Endothelial cell of umbilical vein (primary cell): ENCODE results near the gene CORO2B. TPM values are rescaled to one million over a fixed set of nuclear protein-coding genes. Genes with fewer than 3 reads are reported as not detected.

Experiments
- BruUV-seq: library from RNA; stranded (reverse); fragments of 400-500 nt; replicated peaks from 2 replicates; lab custom pipeline; 2021; lab: Mats Ljungman, UMichigan
- CTCF ChIA-PET: fragments of 300-600, 350-600 bp; sonication (Branson Sonifier 250); formaldehyde crosslinking; loops from one replicate; lab custom pipeline; 2021; ENCODE audit warnings: antibody characterized with exemption, inconsistent platforms; lab: Charles Lee
- POLR2A ChIA-PET: fragments of 300-600, 350-600 bp; sonication (Branson Sonifier 250); formaldehyde crosslinking; loops from one replicate; lab custom pipeline; 2021; ENCODE audit warnings: antibody characterized with exemption, inconsistent platforms; lab: Charles Lee
- DNase-seq: peaks from one replicate; pipeline ENCODE4 v3.0.0-alpha.2; 2011; ENCODE audit warnings: low read depth, low spot score
- FAIRE-seq: peaks from 2 replicates; lab custom pipeline; 2011; peaks lifted over from hg19 to GRCh38; lab: Jason Lieb, UNC
- H2AFZ ChIP-seq: 2 replicates; pipeline ENCODE4 v1.6.0; 2012; ENCODE audit warnings: low read depth, low read length, control low read depth, inconsistent platforms
- H3K27ac ChIP-seq: 2 replicates; pipeline ENCODE4 v1.5.1; 2011; ENCODE audit warnings: low read depth, mild to moderate bottlenecking, control low read depth, low read length, moderate library complexity; ENCODE audit not compliant: insufficient read depth
- H3K27me3 ChIP-seq, 2 experiments: 2 replicates each; pipeline versions ENCODE4 v1.6.0 to v1.6.1; 2011; ENCODE audit warnings: low read length in 2 of 2, mixed read lengths in 1 of 2; ENCODE audit not compliant: control insufficient read depth in 2 of 2, insufficient read depth in 2 of 2
- H3K36me3 ChIP-seq, 2 experiments: 2 replicates in 1 of 2; 3 replicates in 1 of 2; pipeline ENCODE4 v1.5.1; 2011; ENCODE audit warnings: low read length in 2 of 2, mild to moderate bottlenecking in 1 of 2, moderate library complexity in 1 of 2; ENCODE audit not compliant: control insufficient read depth in 2 of 2, insufficient read depth in 2 of 2; ENCODE audit errors: extremely low read depth in 1 of 2
- H3K4me1 ChIP-seq: 3 replicates; pipeline ENCODE4 v1.5.1; 2011; ENCODE audit warnings: mild to moderate bottlenecking, low read length; ENCODE audit not compliant: control insufficient read depth, insufficient read depth; ENCODE audit errors: extremely low read depth
- H3K4me2 ChIP-seq: 2 replicates; pipeline ENCODE4 v1.6.1; 2011; ENCODE audit warnings: low read length, control low read depth, mixed read lengths; ENCODE audit not compliant: insufficient read depth
- H3K4me3 ChIP-seq, 3 experiments: fragments of 200-600 bp in 1 of 3; sonication (generic), shearing (Covaris generic) in 1 of 3; replicated peaks in 1 of 3; 2 replicates each; pipeline ENCODE4 v1.5.1; 2011 to 2016; ENCODE audit warnings: control low read depth in 3 of 3, low read length in 3 of 3, mild to moderate bottlenecking in 2 of 3, inconsistent platforms in 1 of 3, low read depth in 1 of 3, moderate library complexity in 1 of 3; ENCODE audit not compliant: insufficient read depth in 1 of 3
- H3K79me2 ChIP-seq: 2 replicates; pipeline ENCODE4 v1.6.0; 2012; ENCODE audit warnings: low read length, inconsistent platforms; ENCODE audit not compliant: control insufficient read depth, insufficient read depth
- H3K9ac ChIP-seq: replicated peaks from 2 replicates; pipeline ENCODE3; 2011; ENCODE audit warnings: low read length, control low read depth; ENCODE audit not compliant: insufficient read depth; ENCODE audit errors: extremely low read depth
- H3K9me1 ChIP-seq: replicated peaks from 3 replicates; pipeline ENCODE4 v1.6.0; 2011; ENCODE audit warnings: mild to moderate bottlenecking, low read length; ENCODE audit not compliant: control insufficient read depth, insufficient read depth; ENCODE audit errors: extremely low read depth
- H3K9me3 ChIP-seq: replicated peaks from 2 replicates; pipeline ENCODE4 v1.5.1; 2012; ENCODE audit warnings: low read length, inconsistent platforms; ENCODE audit not compliant: control insufficient read depth, insufficient read depth
- H4K20me1 ChIP-seq: replicated peaks from 2 replicates; pipeline ENCODE3; 2011; ENCODE audit warnings: mild to moderate bottlenecking, low read length; ENCODE audit not compliant: control insufficient read depth, insufficient read depth; ENCODE audit errors: extremely low read depth
- CTCF ChIP-seq, 2 donors: IDR thresholded peaks; 1 replicate in 1 of 2; 2 replicates in 1 of 2; pipeline ENCODE4 v1.5.1; 2011; ENCODE audit warnings: low read length in 2 of 2, mild to moderate bottlenecking in 2 of 2, moderate library complexity in 2 of 2, control low read depth in 1 of 2, inconsistent platforms in 1 of 2, low read depth in 1 of 2; ENCODE audit not compliant: insufficient read depth in 1 of 2; ENCODE audit errors: extremely low read depth in 1 of 2
- EZH2 ChIP-seq: IDR thresholded peaks from 2 replicates; pipeline ENCODE4 v1.6.1; 2012; ENCODE audit warnings: borderline replicate concordance, low read depth, mild to moderate bottlenecking, moderate library complexity, low read length, inconsistent platforms; ENCODE audit not compliant: severe bottlenecking
- FOS ChIP-seq: IDR thresholded peaks from 2 replicates; pipeline ENCODE4 v1.6.1; 2011; ENCODE audit warnings: mild to moderate bottlenecking, low read length, moderate library complexity, borderline replicate concordance; ENCODE audit not compliant: insufficient read depth
- GATA2 ChIP-seq: IDR thresholded peaks from 2 replicates; pipeline ENCODE4 v1.7.0; 2011; ENCODE audit warnings: low read depth, mild to moderate bottlenecking, moderate library complexity, mixed read lengths, low read length; ENCODE audit not compliant: insufficient read length, insufficient read depth
- JUN ChIP-seq: IDR thresholded peaks from 2 replicates; pipeline ENCODE4 v1.6.1; 2011; ENCODE audit warnings: borderline replicate concordance, low read depth; ENCODE audit not compliant: insufficient read length, insufficient read depth
- MAX ChIP-seq: IDR thresholded peaks from 2 replicates; pipeline ENCODE4 v1.6.1; 2011; ENCODE audit not compliant: insufficient read depth, insufficient read length
- MYC ChIP-seq: IDR thresholded peaks from one replicate; pipeline ENCODE4 v1.6.1; 2011; ENCODE audit warnings: mild to moderate bottlenecking, low read depth, low read length
- POLR2A ChIP-seq: IDR thresholded peaks from 2 replicates; pipeline ENCODE4 v1.6.1; 2012; ENCODE audit warnings: low read depth, mild to moderate bottlenecking, control low read depth, low read length
- POLR2AphosphoS5 ChIP-seq: IDR thresholded peaks from 2 replicates; pipeline ENCODE4 v1.6.1; 2012; ENCODE audit warnings: low read depth, mild to moderate bottlenecking, control low read depth, low read length, moderate library complexity; ENCODE audit not compliant: insufficient read depth
- dilution Hi-C: fragments of 300-500 bp; cut with MboI; formaldehyde crosslinking; loops from one replicate; pipeline ENCODE4 v1.15.0; 2019; ENCODE audit warnings: low sequenced_read_pairs; ENCODE audit not compliant: extremely low pct_ligation_motif_present
- intact Hi-C: fragments of 100-400 bp; cut with micrococcal nuclease; formaldehyde crosslinking; loops from one replicate; pipeline ENCODE4 v1.10.0; 2022
- polyA plus RNA-seq, 4 experiments: library from polyadenylated mRNA; depleted of rRNA in 3 of 4; stranded (reverse) in 3 of 4; unstranded in 1 of 4; fragments of >200 nt; gene quantifications; 2 replicates each; pipeline versions ENCODE4 v1.2.1 to v1.2.3, GENCODE V29; 2011 to 2012; ENCODE audit warnings: missing spikeins in 1 of 4
- total RNA-seq: library from RNA; stranded (reverse); gene quantifications from 2 replicates; pipeline ENCODE4 v1.2.3, GENCODE V29; 2021

The CORO2B gene
- total and polyA plus RNA-seq, 2 donors (not counting 3 experiments of a cell fraction or from before 2014, with no cell fraction given): 2.4 to 3.7 TPM

GRCh38 chr15:68615301-68615700 is 36.5 kb downstream of the CORO2B start:
- peaks cover 24% of the 10 kb centered on the region for H3K4me1 ChIP-seq
- H3K27me3 ChIP-seq: peaks cover 0 to 2% of the 10 kb centered on the region in 2 experiments
- no peaks in the 10 kb centered on the region for H3K9me1 ChIP-seq
- ChIA-PET CTCF (interaction anchor here (1.2 to 1.6 kb wide), 2 partner anchors 16 to 20 kb away, joined by 3 to 4 read pairs; no protein-coding TSS in a partner anchor), POLR2A (no interaction called here)
- H3K4me3 ChIP-seq: no peak overlapping the region
- DNase-seq (no peak), FAIRE-seq (no peak)
- no peaks in the 10 kb centered on the region for H3K9me3 ChIP-seq
- H4K20me1 ChIP-seq: no peaks in the 10 kb centered on the region
- no peak for TF ChIP-seq GATA2
- TF ChIP-seq POLR2A: no peak
- TF ChIP-seq POLR2AphosphoS5: no peak
- TF ChIP-seq JUN: no peak
- TF ChIP-seq MAX: no peak
- no peak for TF ChIP-seq MYC
- no peak for TF ChIP-seq CTCF (IDR thresholded peaks at IDR 0.05; ENCODE audit: extremely low read depth in 1 of 2, insufficient read depth in 1 of 2, low read depth in 1 of 2, low read length in 2 of 2)
- no peak for TF ChIP-seq EZH2
- no peak for TF ChIP-seq FOS
- no peak overlapping the region for H3K4me2 ChIP-seq
- intact Hi-C loops: no loop called here
- no peak overlapping the region for H3K9ac ChIP-seq
- no peaks in the 10 kb centered on the region for H3K36me3 ChIP-seq
- H3K27ac ChIP-seq: no peak overlapping the region
- BruUV-seq: no TSS peak
- no peak overlapping the region for H2AFZ ChIP-seq
- dilution Hi-C loops: no loop called here
- no peaks in the 10 kb centered on the region for H3K79me2 ChIP-seq
